ENCODE data around the gene WNT11. TPM values are rescaled to one million over a fixed set of nuclear protein-coding genes. Genes with fewer than 3 reads are reported as not detected.

WNT11 gene
- total RNA-seq, 1 experiment from 2014 or later, result not detected

- Histone ChIP-seq H3K79me2 (ENCODE audit: low read depth) (no peaks in the 10 kb centered on the region), H3K9me3 (ENCODE audit: insufficient read depth, low read depth) (no peaks in the 10 kb centered on the region), H3K36me3 (ENCODE audit: low read depth) (no peaks in the 10 kb centered on the region), H3K27me3 (ENCODE audit: insufficient read depth, low read depth) (0 out of 2 replicates have a peak, but pooled peaks cover 6% of the 10 kb centered on the region), H3K9me2 (ENCODE audit: insufficient read depth) (no peaks in the 10 kb centered on the region), H3K4me2 (no peak overlapping the region), H3K4me1 (replicated peaks; ENCODE audit: insufficient read depth) (no peaks in the 10 kb centered on the region; the same call in 1 of the 2 replicates), H3K4me3 (no peak overlapping the region), H3F3A (ENCODE audit: insufficient read depth, low read depth) (no peaks in the 10 kb centered on the region; the same call in 1 of the 2 replicates), H4K20me1 (ENCODE audit: insufficient read depth) (no peaks in the 10 kb centered on the region), H2AFZ (no peak overlapping the region), H3K27ac (no peak overlapping the region)
- TF ChIP-seq, protein P1, sequence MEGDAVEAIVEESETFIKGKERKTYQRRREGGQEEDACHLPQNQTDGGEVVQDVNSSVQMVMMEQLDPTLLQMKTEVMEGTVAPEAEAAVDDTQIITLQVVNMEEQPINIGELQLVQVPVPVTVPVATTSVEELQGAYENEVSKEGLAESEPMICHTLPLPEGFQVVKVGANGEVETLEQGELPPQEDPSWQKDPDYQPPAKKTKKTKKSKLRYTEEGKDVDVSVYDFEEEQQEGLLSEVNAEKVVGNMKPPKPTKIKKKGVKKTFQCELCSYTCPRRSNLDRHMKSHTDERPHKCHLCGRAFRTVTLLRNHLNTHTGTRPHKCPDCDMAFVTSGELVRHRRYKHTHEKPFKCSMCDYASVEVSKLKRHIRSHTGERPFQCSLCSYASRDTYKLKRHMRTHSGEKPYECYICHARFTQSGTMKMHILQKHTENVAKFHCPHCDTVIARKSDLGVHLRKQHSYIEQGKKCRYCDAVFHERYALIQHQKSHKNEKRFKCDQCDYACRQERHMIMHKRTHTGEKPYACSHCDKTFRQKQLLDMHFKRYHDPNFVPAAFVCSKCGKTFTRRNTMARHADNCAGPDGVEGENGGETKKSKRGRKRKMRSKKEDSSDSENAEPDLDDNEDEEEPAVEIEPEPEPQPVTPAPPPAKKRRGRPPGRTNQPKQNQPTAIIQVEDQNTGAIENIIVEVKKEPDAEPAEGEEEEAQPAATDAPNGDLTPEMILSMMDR (conservative IDR thresholded peaks at IDR 0.05), result no peak
- no peak for TF ChIP-seq EZH2 (IDR thresholded peaks at IDR 0.05; ENCODE audit: low read depth)
- BruUV-seq (replicated peaks), result no TSS peak
- CTCF ChIA-PET, result no interaction called here
- POLR2A ChIA-PET (ENCODE audit: unreplicated experiment), result no interaction called here
- DNase-seq, result no peak
- intact Hi-C loops (cut with micrococcal nuclease; ENCODE audit: unreplicated experiment), result no loop called here
These were observed 7.9 kb upstream of the WNT11 start for GRCh38 chr11:76214186-76214585.

GRCh38 chr11:76212086-76213035 is 6.1 kb upstream of the WNT11 start:
- no peaks in the 10 kb centered on the region for H3K36me3 ChIP-seq (ENCODE audit: low read depth)
- H3K27ac ChIP-seq, result no peak overlapping the region
- no TSS peak for BruUV-seq (replicated peaks)
- H3K9me3 ChIP-seq (ENCODE audit: insufficient read depth, low read depth), result no peaks in the 10 kb centered on the region
- H3K4me2 ChIP-seq, result no peak overlapping the region
- intact Hi-C loops (cut with micrococcal nuclease; ENCODE audit: unreplicated experiment), result no loop called here
- DNase-seq, result no peak
- no peak overlapping the region for H2AFZ ChIP-seq
- 0 out of 2 replicates have a peak, but pooled peaks cover 6% of the 10 kb centered on the region for H3K27me3 ChIP-seq (ENCODE audit: insufficient read depth, low read depth)
- H3K9me2 ChIP-seq (ENCODE audit: insufficient read depth), result no peaks in the 10 kb centered on the region
- TF ChIP-seq, protein P1 (conservative IDR thresholded peaks at IDR 0.05), result no peak
- TF ChIP-seq EZH2 (IDR thresholded peaks at IDR 0.05; ENCODE audit: low read depth), result no peak
- H3K4me1 ChIP-seq (replicated peaks; ENCODE audit: insufficient read depth), result peaks cover 11% of the 10 kb centered on the region
- no peaks in the 10 kb centered on the region; the same call in 1 of the 2 replicates for H3F3A ChIP-seq (ENCODE audit: insufficient read depth, low read depth)
- no peaks in the 10 kb centered on the region for H3K79me2 ChIP-seq (ENCODE audit: low read depth)
- POLR2A ChIA-PET (ENCODE audit: unreplicated experiment), result no interaction called here
- no peaks in the 10 kb centered on the region for H4K20me1 ChIP-seq (ENCODE audit: insufficient read depth)
- CTCF ChIA-PET, result interaction anchor here (0.7 kb wide), 1 partner anchor 678 kb away, joined by 3 read pairs; no protein-coding TSS in a partner anchor
- no peak overlapping the region for H3K4me3 ChIP-seq

DNA sequence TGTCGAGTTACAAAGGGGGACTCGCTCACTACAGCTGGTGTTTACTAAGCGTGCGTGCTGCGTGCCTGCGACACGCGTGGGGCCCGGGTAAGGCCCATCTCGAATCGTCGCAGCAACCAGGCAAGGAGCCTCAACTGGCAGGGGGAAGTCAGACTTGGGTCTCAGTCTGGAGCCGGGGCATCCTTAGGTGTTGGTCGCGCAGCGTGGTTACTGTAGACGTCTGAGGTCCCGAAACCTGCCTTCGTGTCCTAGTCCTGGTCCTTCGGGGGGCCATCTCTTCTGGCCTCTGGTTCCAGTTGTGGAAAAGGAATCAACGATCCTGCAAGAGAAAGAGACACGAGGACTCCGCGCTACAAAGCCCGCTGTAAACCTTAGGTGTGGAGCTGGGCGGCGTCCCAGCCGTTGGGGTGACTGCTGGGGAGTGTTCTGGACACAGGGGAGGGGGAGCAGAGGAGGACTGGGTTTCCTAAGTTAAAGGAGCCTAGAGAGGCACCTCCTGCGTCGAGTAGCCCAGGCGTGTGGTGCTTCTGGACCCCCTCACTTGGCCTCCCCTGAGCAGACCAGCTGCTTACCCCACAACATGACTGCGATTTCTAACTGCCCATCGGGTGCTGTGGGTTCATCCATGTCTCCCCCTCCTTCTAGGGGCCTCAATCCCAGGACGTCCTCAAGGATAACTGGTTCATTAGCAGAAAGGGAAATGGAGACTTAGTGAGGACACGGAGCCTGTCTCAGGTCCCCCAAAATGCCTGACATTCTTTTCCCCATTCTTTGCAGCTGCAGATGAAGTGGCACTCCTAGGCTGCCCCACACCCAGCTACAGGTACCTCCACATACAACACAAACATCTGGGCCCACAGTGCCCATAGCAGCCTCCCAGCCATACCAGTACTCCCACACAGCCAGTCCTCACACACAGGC is 4.9 kb upstream of the WNT11 start:
- Histone ChIP-seq H3K79me2 (ENCODE audit: low read depth) (no peaks in the 10 kb centered on the region), H3F3A (ENCODE audit: insufficient read depth, low read depth) (no peaks in the 10 kb centered on the region; the same call in 1 of the 2 replicates), H4K20me1 (ENCODE audit: insufficient read depth) (no peaks in the 10 kb centered on the region), H3K4me1 (replicated peaks; ENCODE audit: insufficient read depth) (peaks cover 16% of the 10 kb centered on the region), H3K9me2 (ENCODE audit: insufficient read depth) (no peaks in the 10 kb centered on the region), H3K9me3 (ENCODE audit: insufficient read depth, low read depth) (no peaks in the 10 kb centered on the region), H2AFZ (no peak overlapping the region), H3K36me3 (ENCODE audit: low read depth) (no peaks in the 10 kb centered on the region), H3K4me3 (no peak overlapping the region), H3K27me3 (ENCODE audit: insufficient read depth, low read depth) (0 out of 2 replicates have a peak, but pooled peaks cover 6% of the 10 kb centered on the region), H3K27ac (no peak overlapping the region), H3K4me2 (no peak overlapping the region)
- ChIA-PET CTCF (interaction anchor here (0.7 kb wide), 1 partner anchor 677 kb away, joined by 3 read pairs; no protein-coding TSS in a partner anchor), POLR2A (ENCODE audit: unreplicated experiment) (interaction anchor here (0.5 to 0.7 kb wide), 2 partner anchors 279 to 422 kb away, joined by 3 to 4 read pairs; no protein-coding TSS in a partner anchor)
- DNase-seq, result no peak
- no TSS peak for BruUV-seq (replicated peaks)
- no peak for TF ChIP-seq EZH2 (IDR thresholded peaks at IDR 0.05; ENCODE audit: low read depth)
- TF ChIP-seq, protein P1 (conservative IDR thresholded peaks at IDR 0.05), result no peak
- intact Hi-C loops (cut with micrococcal nuclease; ENCODE audit: unreplicated experiment), result no loop called here

Data from PC-9 (cell line).